ENCODE data around the gene PCP4L1. TPM values are rescaled to one million over a fixed set of nuclear protein-coding genes. Genes with fewer than 3 reads are reported as not detected.

The PCP4L1 gene
- not detected for total RNA-seq

DNA sequence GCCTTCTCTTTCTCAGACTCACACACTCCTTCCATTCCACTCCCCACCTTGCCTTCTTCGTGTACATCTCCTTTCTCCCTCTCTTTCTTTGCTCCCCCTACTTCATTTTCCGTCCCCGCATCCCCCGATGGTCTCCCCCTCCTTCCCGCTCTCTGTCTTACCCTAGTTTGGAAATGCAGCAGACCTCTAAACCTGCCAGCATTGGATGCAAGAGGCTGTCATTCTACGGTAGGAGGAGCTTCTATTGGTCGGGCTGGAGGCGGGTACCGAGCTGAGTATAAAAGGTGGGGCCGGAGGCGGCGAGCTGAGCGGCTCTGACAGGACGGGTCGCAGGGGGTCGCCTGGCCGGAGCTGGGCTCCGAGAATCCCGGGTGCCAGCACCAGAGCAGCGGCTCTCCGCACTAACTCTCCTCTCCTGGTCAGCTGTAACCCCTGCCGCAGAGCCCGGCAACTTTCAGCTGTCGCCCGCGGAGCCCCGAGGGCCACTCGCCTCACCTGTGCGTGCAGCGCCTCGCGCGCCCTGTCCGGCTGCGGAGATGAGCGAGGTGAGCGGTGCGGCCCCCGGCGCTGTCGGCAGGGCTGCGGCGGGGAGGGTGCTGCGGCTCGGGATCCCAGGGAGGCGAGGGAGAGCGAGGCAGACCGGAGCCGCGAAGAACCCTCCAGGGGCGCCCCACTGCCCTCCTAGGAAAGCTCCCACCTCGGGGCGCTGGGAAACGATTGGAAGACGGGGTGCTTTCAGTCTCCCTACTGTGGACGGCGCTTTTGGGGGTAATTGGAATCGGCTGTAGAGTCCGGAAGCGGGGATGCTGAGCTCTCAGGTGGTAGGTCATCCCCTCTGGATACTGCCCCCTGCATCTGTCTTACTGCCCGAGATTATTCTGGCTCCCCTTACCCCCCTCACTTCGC is at the start of gene PCP4L1:
TSS of gene PCP4L1 (plus strand) at position 307 of the 906 bp plus-strand sequence. CDS start at position 537, 230 bp downstream.
- Histone ChIP-seq H3K27ac (no peak within 1 kb of the TSS), H3K4me3 (no peak within 1 kb of the TSS), H3K27me3 (peaks cover 0 to 8% of the 10 kb centered on the region in 2 donors), H3K9me3 (peaks cover 0 to 14% (median 0%) of the 10 kb centered on the region in 3 donors), H3K36me3 (replicated peaks in 1 of 2; ENCODE audit: insufficient read depth in 1 of 2, low read depth in 2 of 2) (no peaks in the 10 kb centered on the region), H3K4me1 (peaks cover 12% of the 10 kb centered on the region)
- intact Hi-C loops (cut with DNase I), result no loop called here
- peak; percentile 90 for ATAC-seq
- peak; percentile 55 to 75 (median 72) for DNase-seq
- TF ChIP-seq, protein P1, sequence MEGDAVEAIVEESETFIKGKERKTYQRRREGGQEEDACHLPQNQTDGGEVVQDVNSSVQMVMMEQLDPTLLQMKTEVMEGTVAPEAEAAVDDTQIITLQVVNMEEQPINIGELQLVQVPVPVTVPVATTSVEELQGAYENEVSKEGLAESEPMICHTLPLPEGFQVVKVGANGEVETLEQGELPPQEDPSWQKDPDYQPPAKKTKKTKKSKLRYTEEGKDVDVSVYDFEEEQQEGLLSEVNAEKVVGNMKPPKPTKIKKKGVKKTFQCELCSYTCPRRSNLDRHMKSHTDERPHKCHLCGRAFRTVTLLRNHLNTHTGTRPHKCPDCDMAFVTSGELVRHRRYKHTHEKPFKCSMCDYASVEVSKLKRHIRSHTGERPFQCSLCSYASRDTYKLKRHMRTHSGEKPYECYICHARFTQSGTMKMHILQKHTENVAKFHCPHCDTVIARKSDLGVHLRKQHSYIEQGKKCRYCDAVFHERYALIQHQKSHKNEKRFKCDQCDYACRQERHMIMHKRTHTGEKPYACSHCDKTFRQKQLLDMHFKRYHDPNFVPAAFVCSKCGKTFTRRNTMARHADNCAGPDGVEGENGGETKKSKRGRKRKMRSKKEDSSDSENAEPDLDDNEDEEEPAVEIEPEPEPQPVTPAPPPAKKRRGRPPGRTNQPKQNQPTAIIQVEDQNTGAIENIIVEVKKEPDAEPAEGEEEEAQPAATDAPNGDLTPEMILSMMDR (IDR thresholded peaks at IDR 0.05), result no peak
- TF ChIP-seq POLR2A (IDR thresholded peaks at IDR 0.05), result peak in 1 of 3 donors; percentile 17
- 5% methylated on average over 23 to 56 of the region's 62 CpGs for WGBS, 2 donors

GRCh38 chr1:161209790-161210409 is 48.6 kb upstream of the PCP4L1 start:
- Histone ChIP-seq H3K36me3 (replicated peaks in 1 of 2; ENCODE audit: insufficient read depth in 1 of 2, low read depth in 2 of 2) (peaks cover 8 to 59% of the 10 kb centered on the region in 2 donors), H3K4me3 (no peak overlapping the region), H3K27ac (no peak overlapping the region), H3K4me1 (no peaks in the 10 kb centered on the region), H3K9me3 (no peaks in the 10 kb centered on the region), H3K27me3 (no peaks in the 10 kb centered on the region)
- intact Hi-C loops (cut with DNase I), result loop anchor here (5.0 kb wide), 1 partner anchor 172 kb away; no protein-coding TSS in a partner anchor
- peak; percentile 85 for ATAC-seq
- TF ChIP-seq, protein P1 (IDR thresholded peaks at IDR 0.05), result peak; percentile 84 to 93 (median 88)
- TF ChIP-seq POLR2A (IDR thresholded peaks at IDR 0.05), result no peak
- 26 to 33% methylated on average over 11 of the region's 11 CpGs for WGBS, 2 donors
- DNase-seq, result peak; percentile 78 to 87 (median 84)

DNA sequence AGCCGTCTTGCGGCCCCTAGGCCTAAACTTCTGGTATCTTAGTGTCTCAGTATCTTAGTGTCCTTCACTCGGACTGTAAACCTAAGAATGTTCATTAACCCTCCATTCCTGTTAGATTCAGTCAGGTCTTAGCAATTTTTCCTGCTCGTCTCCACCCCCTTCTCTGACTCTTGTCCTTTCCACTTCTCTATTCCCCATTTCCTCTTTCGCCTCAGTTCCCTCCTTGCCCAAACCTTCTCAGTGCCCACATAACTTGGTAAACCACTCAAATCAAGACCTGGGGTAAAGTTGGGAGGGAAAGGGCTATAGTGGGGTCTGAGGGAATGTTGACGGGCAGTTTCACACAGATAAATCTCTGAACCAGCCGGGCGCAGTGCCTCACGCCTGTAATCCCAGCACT is 44.2 kb upstream of the PCP4L1 start:
- WGBS, 2 donors, result 82 to 92% methylated on average over 9 of the region's 9 CpGs
- peaks cover 8 to 42% of the 10 kb centered on the region in 2 donors for H3K36me3 ChIP-seq (replicated peaks in 1 of 2; ENCODE audit: insufficient read depth in 1 of 2, low read depth in 2 of 2)

DNA sequence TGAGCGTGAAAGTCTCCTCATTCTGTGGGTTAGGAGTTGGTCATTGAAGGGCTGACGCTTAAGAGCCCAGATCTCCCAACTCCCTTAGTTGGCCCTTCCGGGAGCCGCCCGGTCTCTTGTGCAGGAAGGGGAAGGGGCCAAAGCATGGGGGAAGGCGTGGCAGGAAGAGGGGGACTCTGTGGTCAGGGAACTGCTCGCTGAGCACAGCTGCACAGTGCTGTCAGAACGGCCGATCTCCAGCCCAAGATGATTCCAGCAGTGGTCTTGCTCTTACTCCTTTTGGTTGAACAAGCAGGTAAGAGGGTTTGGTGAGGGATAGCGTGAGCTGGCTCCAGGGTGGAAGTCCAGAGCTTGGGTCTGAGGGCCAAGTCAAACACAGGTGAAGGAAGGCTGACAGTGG is 43.5 kb upstream of the PCP4L1 start, which contains the start of gene FCER1G:
TSS of gene FCER1G (plus strand) at position 220 of the 400 bp plus-strand sequence. CDS start at position 247, 27 bp downstream.
- intact Hi-C loops (cut with DNase I), result no loop called here
- H3K27ac ChIP-seq, result peak within 1 kb of the TSS in 1 of 4 donors; percentile 78
- H3K36me3 ChIP-seq (replicated peaks in 1 of 2; ENCODE audit: insufficient read depth in 1 of 2, low read depth in 2 of 2), result peaks cover 8 to 40% of the 10 kb centered on the region in 2 donors
- WGBS, 2 donors, result 60 to 85% methylated on average over 10 of the region's 10 CpGs
- TF ChIP-seq, protein P1 (IDR thresholded peaks at IDR 0.05), result no peak
- peak in 2 of 3 donors; percentile 26 to 70 for TF ChIP-seq POLR2A (IDR thresholded peaks at IDR 0.05)
- H3K4me1 ChIP-seq, result no peaks in the 10 kb centered on the region
- ATAC-seq, result no peak
- no peaks in the 10 kb centered on the region for H3K27me3 ChIP-seq
- DNase-seq, result peak in 1 of 4 donors; percentile 70
- no peak within 1 kb of the TSS for H3K4me3 ChIP-seq
- H3K9me3 ChIP-seq, result no peaks in the 10 kb centered on the region

More for the DNA sequence above, 44.2 kb upstream of the PCP4L1 start:
- intact Hi-C loops (cut with DNase I), result no loop called here
- Histone ChIP-seq H3K9me3 (no peaks in the 10 kb centered on the region), H3K4me1 (no peaks in the 10 kb centered on the region), H3K27ac (peak overlapping the region in 1 of 4 donors; percentile 78), H3K4me3 (no peak overlapping the region), H3K27me3 (no peaks in the 10 kb centered on the region)
- TF ChIP-seq, protein P1 (IDR thresholded peaks at IDR 0.05), result no peak
- TF ChIP-seq POLR2A (IDR thresholded peaks at IDR 0.05), result no peak
- ATAC-seq (no peak), DNase-seq (peak in 1 of 4 donors; percentile 33)
